NCI-H146 (cell line): ENCODE measurements around the gene IFT25.
"Not testable (repeated sequence)": the region's sequence is repeated elsewhere in the genome, so short reads cannot be mapped to it uniquely, and the experiment has no call there.

Experiments used
- DNase-seq: peaks from one replicate; lab custom pipeline; 2025; lab: John Stamatoyannopoulos, UW

The IFT25 gene

GRCh38 chr1:53945433-53946251 is at the start of gene IFT25:
IFT25 (minus strand) TSS chr1:53945699; CDS start chr1:53940082, 5,617 bp downstream.
- DNase-seq: peak; percentile 97

GRCh38 chr1:53994516-53994915 is 49.0 kb upstream of the IFT25 start:
- DNase-seq: not testable (repeated sequence)

GRCh38 chr1:53992085-53992874 is 46.8 kb upstream of the IFT25 start:
- no peak for DNase-seq

GRCh38 chr1:53987880-53988279 is 42.4 kb upstream of the IFT25 start:
- DNase-seq: no peak

GRCh38 chr1:53986458-53986857 is 41.0 kb upstream of the IFT25 start:
- no peak for DNase-seq

- DNase-seq: no peak
These were observed 39.2 kb upstream of the IFT25 start for GRCh38 chr1:53984726-53985125.

- no peak for DNase-seq
These were observed 37.2 kb upstream of the IFT25 start for GRCh38 chr1:53982763-53983104.

- DNase-seq: peak; percentile 44
These were observed 36.7 kb upstream of the IFT25 start for GRCh38 chr1:53982034-53982762.

- DNase-seq: no peak
These were observed 35.7 kb upstream of the IFT25 start for GRCh38 chr1:53981220-53981619.

GRCh38 chr1:53979712-53980450 is 34.4 kb upstream of the IFT25 start:
- DNase-seq: no peak

GRCh38 chr1:53975861-53976260 is 30.4 kb upstream of the IFT25 start:
- no peak for DNase-seq

GRCh38 chr1:53971718-53972117 is 26.2 kb upstream of the IFT25 start:
- DNase-seq: no peak

GRCh38 chr1:53969323-53969722 is 23.8 kb upstream of the IFT25 start:
- not testable (repeated sequence) for DNase-seq

GRCh38 chr1:53968125-53968513 is 22.6 kb upstream of the IFT25 start:
- DNase-seq: peak; percentile 23

- DNase-seq: peak; percentile 19
These were observed 22.1 kb upstream of the IFT25 start for GRCh38 chr1:53967409-53968124.

GRCh38 chr1:53966794-53967193 is 21.3 kb upstream of the IFT25 start:
- no peak for DNase-seq

- DNase-seq: no peak
These were observed 18.6 kb upstream of the IFT25 start for GRCh38 chr1:53964109-53964508.

- DNase-seq: no peak
These were observed 18.0 kb upstream of the IFT25 start for GRCh38 chr1:53963460-53963859.

- no peak for DNase-seq
These were observed 16.9 kb upstream of the IFT25 start for GRCh38 chr1:53962395-53962794.

- DNase-seq: peak; percentile 16
These were observed 14.3 kb upstream of the IFT25 start for GRCh38 chr1:53959664-53960250.
